HUES64 (cell line): ENCODE results near the gene KIAA0232.

ENCODE experiments used
- H3K27ac ChIP-seq: 2 replicates; pipeline ENCODE4 v1.7.0; 2013; ENCODE audit warnings: low read depth, low read length, inconsistent platforms
- H3K27me3 ChIP-seq: 2 replicates; pipeline ENCODE4 v1.6.1; 2013; ENCODE audit warnings: mild to moderate bottlenecking, low read length; ENCODE audit not compliant: insufficient read depth
- H3K36me3 ChIP-seq: 2 replicates; pipeline ENCODE4 v1.6.1; 2013; ENCODE audit warnings: mild to moderate bottlenecking, low read length; ENCODE audit not compliant: insufficient read depth
- H3K4me1 ChIP-seq: 2 replicates; pipeline ENCODE4 v1.6.1; 2013; ENCODE audit warnings: mild to moderate bottlenecking, low read length, moderate library complexity; ENCODE audit not compliant: insufficient read depth
- H3K4me3 ChIP-seq: 2 replicates; pipeline ENCODE4 v1.5.1; 2013; ENCODE audit warnings: mild to moderate bottlenecking, low read length, moderate library complexity
- H3K9ac ChIP-seq: 2 replicates; pipeline ENCODE4 v1.6.1; 2013; ENCODE audit warnings: mild to moderate bottlenecking, low read depth, low read length
- H3K9me3 ChIP-seq: 2 replicates; pipeline ENCODE4 v1.6.1; 2013; ENCODE audit warnings: low read depth, low read length; ENCODE audit not compliant: insufficient read depth
- WGBS: fragments of 150-250, 120-280 bp; methylation state at CpG from one replicate; pipeline ENCODE4 v1.1.7; 2013; ENCODE audit warnings: missing lambda C conversion rate; 5-methylcytosine and 5-hydroxymethylcytosine counted together

KIAA0232 gene

DNA sequence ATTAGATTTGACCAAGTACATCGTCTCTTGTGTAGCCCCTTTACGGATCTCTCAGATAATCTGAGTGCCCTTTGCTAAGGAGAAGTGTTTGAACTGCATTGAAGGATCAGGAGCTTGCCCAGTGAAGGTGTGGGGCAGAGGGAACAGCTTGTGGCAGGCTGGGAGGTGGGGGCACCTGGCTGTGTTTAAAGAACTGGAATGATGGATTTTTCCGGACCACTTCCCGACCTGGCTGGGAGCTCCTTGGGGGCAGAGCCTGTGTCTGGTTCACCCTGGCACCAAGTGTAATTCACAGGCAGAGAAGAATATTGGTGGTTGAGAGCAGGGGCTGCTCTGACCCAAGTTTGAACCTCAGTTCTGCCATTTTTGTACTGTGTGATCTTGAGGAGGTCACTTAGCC lies 145.6 kb downstream of the KIAA0232 start:
- H3K9ac ChIP-seq = no peak overlapping the region
- no peak overlapping the region for H3K4me3 ChIP-seq
- H3K27ac ChIP-seq = no peak overlapping the region
- 91% methylated on average over 4 of the region's 4 CpGs for WGBS
- H3K27me3 ChIP-seq = no peaks in the 10 kb centered on the region
- peaks cover 12% of the 10 kb centered on the region for H3K4me1 ChIP-seq
- no peaks in the 10 kb centered on the region for H3K9me3 ChIP-seq
- peaks cover 24% of the 10 kb centered on the region for H3K36me3 ChIP-seq

DNA sequence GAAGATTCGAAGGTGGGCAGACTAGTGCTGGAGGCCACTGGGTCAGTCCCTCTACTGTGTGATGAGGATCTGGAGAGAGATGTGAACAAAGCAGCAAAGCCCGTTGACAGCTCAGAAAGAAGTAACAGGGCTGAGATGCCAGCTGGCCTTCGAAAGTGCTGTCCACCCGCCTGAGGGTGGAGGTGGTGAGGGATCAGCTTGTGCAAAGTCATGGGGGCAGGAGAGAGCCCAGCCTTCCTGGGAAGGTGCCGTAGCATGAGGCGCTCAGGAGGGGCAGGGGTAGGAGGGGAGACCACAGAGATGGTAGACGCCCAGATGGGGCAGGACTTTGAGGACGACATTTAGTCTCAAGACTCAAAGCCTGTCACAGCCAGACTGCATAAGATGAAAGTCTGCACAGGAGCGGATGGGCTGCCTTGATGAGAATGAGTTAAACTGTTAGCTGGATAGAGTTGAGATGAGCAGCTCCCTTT lies 146.8 kb downstream of the KIAA0232 start:
- peaks cover 12% of the 10 kb centered on the region for H3K36me3 ChIP-seq
- H3K4me1 ChIP-seq = peaks cover 12% of the 10 kb centered on the region
- no peaks in the 10 kb centered on the region for H3K27me3 ChIP-seq
- no peak overlapping the region for H3K9ac ChIP-seq
- H3K4me3 ChIP-seq = no peak overlapping the region
- H3K27ac ChIP-seq = no peak overlapping the region
- no peaks in the 10 kb centered on the region for H3K9me3 ChIP-seq
- whole genome bisulfite sequencing = 81% methylated on average over 9 of the region's 9 CpGs

DNA sequence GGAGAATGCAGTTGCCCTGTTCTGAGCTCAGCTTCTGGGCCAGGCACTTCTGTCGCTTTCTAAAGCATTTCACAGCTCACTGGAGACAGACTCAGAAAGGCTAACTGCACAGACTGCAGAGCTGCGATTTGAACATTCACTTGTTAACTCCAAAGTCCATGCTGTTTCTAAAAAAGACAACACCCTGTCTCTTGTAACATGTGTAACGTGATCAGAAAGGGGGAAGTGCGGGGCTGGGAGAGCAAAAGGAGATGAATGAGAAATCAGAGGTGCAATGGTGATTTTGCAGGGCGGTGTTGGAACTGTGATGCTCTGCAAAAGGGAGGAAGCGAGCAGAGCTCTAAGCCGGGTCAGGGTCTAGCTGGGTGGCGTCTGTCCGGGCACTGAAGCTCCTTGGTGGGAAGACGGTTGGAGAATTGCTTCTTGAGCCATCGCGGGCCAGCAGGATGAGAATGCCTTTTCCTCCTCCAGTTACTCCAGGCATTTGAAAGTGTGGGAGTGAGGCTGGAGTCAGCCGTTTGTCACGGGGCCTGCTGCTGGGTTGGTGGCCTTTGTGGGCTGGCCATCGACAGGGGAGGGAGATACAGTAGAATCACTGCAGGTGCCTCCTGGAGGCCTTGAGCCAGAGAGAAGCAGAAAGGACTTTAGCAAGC lies 147.4 kb downstream of the KIAA0232 start:
- no peak overlapping the region for H3K27ac ChIP-seq
- H3K4me3 ChIP-seq = no peak overlapping the region
- H3K36me3 ChIP-seq = peaks cover 7% of the 10 kb centered on the region; the same call in 1 of the 2 replicates
- H3K9me3 ChIP-seq = no peaks in the 10 kb centered on the region
- H3K4me1 ChIP-seq = peaks cover 12% of the 10 kb centered on the region
- 83% methylated on average over 15 of the region's 15 CpGs for WGBS
- H3K27me3 ChIP-seq = no peaks in the 10 kb centered on the region
- no peak overlapping the region for H3K9ac ChIP-seq

DNA sequence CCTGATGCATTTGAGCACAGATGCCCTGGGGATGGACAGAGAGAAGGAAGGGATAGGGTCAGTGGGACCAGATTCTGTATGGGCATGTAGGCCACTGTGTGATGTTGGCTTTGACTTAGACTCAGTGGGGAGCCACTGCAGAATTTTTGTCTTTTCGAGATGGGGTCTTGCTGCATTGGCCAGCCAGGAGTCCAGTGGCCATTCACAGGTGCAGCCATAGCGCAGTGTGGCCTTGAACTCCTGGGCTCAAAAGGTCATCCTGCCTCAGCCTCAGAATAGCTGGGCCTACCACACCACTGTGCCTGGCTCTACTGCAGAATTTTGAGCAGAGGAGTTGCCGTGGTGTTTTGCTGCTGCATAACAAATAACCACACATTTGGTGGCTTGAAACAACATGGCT lies 149.9 kb downstream of the KIAA0232 start:
- Histone ChIP-seq H3K36me3 (no peaks in the 10 kb centered on the region), H3K9me3 (no peaks in the 10 kb centered on the region), H3K27ac (no peak overlapping the region), H3K9ac (no peak overlapping the region), H3K27me3 (no peaks in the 10 kb centered on the region), H3K4me1 (peaks cover 13% of the 10 kb centered on the region), H3K4me3 (no peak overlapping the region)
- whole genome bisulfite sequencing = 94% methylated on average over 3 of the region's 3 CpGs

DNA sequence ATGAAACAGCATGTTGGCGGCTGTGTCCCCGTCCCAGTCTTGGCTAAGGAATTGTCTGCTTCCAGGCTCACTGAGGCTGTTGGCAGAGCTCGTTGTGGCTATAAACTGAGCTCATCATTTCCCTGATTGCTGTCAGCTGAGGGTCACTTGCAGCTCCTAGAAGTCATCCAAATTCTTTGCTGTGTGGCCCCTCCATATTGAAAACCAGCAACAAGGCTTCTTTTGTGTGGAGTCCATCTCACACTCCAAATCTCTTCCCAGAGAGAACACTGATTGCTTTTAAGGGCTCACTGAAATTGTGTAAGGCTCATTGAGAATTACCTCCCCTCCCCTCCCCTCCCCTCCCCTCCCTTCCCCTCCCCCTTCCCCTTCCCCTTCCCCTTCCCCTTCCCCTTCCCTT lies 150.4 kb downstream of the KIAA0232 start:
- H3K27me3 ChIP-seq = no peaks in the 10 kb centered on the region
- no peak overlapping the region for H3K27ac ChIP-seq
- no peak overlapping the region for H3K4me3 ChIP-seq
- WGBS = 93% methylated on average over 3 of the region's 3 CpGs
- no peaks in the 10 kb centered on the region for H3K9me3 ChIP-seq
- no peak overlapping the region for H3K9ac ChIP-seq
- no peaks in the 10 kb centered on the region for H3K36me3 ChIP-seq
- H3K4me1 ChIP-seq = peaks cover 14% of the 10 kb centered on the region
